Peyer's patch (tissue), 4 donors: ENCODE data around the gene RNF126.

ENCODE experiments used
- CTCF ChIP-seq, 6 experiments: fragments of 450-650 bp in 4 of 6; fragments of 200-600 bp in 2 of 6; sonication (generic) in 1 of 6; IDR thresholded peaks; one replicate each; pipeline ENCODE4 v1.5.1; 2017 to 2019; ENCODE audit warnings: antibody characterized with exemption in 6 of 6, mild to moderate bottlenecking in 3 of 6, moderate library complexity in 1 of 6
- POLR2A ChIP-seq, 2 donors: fragments of 450-650 bp; IDR thresholded peaks; one replicate each; pipeline ENCODE4 v1.5.1; 2017; ENCODE audit warnings: antibody characterized with exemption in 2 of 2, mild to moderate bottlenecking in 2 of 2, moderate library complexity in 2 of 2

- TF ChIP-seq CTCF (IDR thresholded peaks at IDR 0.05) (no peak), POLR2A (IDR thresholded peaks at IDR 0.05) (no peak)
Observed at GRCh38 chr19:646779-647565, 16.0 kb downstream of the RNF126 start.
